SK-N-SH (cell line): Measurements from ENCODE around the gene CLMP. TPM values are rescaled to one million over a fixed set of nuclear protein-coding genes. Genes with fewer than 3 reads are reported as not detected.

ENCODE experiments used
- CTCF ChIA-PET: fragments of 300-600, 350-600 bp; formaldehyde crosslinking; extraction: SDS; loops from one replicate; lab custom pipeline; 2021; lab: Yijun Ruan, JAX
- POLR2A ChIA-PET: fragments of 350-600 bp; sonication (Branson Sonifier 250); formaldehyde crosslinking; extraction: SDS; loops from one replicate; lab custom pipeline; 2020; ENCODE audit warnings: antibody characterized with exemption, inconsistent platforms; lab: Yijun Ruan, JAX
- DNase-seq: peaks from one replicate; pipeline ENCODE4 v3.0.0; 2012
- H2AFZ ChIP-seq: fragments of 200-600 bp; sonication (generic); 2 replicates; pipeline ENCODE4 v1.8.1; 2016; ENCODE audit warnings: antibody characterized with exemption, mild to moderate bottlenecking, low read depth
- H3F3A ChIP-seq: fragments of 200-600 bp; sonication (generic); replicated peaks from 2 replicates; pipeline ENCODE3; 2016; ENCODE audit warnings: antibody characterized with exemption, mild to moderate bottlenecking; ENCODE audit not compliant: insufficient read depth
- H3K27ac ChIP-seq, 2 experiments: fragments of 200-500 bp in 1 of 2; fragments of 200-600 bp in 1 of 2; sonication (Bioruptor generic) in 1 of 2; sonication (generic), shearing (Covaris generic) in 1 of 2; 2 replicates each; pipeline versions ENCODE4 v1.5.1 to v1.6.1; 2014 to 2016; ENCODE audit warnings: low read depth in 2 of 2, inconsistent platforms in 1 of 2, low read length in 1 of 2, mild to moderate bottlenecking in 1 of 2, mixed read lengths in 1 of 2
- H3K27me3 ChIP-seq: fragments of 200-600 bp; sonication (generic), shearing (Covaris generic); 2 replicates; pipeline ENCODE4 v1.6.1; 2016; ENCODE audit warnings: mixed run types; ENCODE audit not compliant: insufficient read depth
- H3K36me3 ChIP-seq, 2 experiments: fragments of 200-500 bp in 1 of 2; fragments of 200-600 bp in 1 of 2; sonication (Bioruptor generic) in 1 of 2; sonication (generic) in 1 of 2; replicated peaks in 1 of 2; 2 replicates each; pipeline versions ENCODE3 to v1.5.1; 2014 to 2016; ENCODE audit warnings: low read length in 1 of 2, mild to moderate bottlenecking in 1 of 2; ENCODE audit not compliant: insufficient read depth in 2 of 2, control insufficient read depth in 1 of 2
- H3K4me1 ChIP-seq, 2 experiments: fragments of 200-500 bp in 1 of 2; fragments of 200-600 bp in 1 of 2; sonication (Bioruptor generic) in 1 of 2; sonication (generic), shearing (Covaris generic) in 1 of 2; 2 replicates each; pipeline versions ENCODE4 v1.5.1 to v1.6.1; 2014 to 2016; ENCODE audit warnings: low read depth in 1 of 2, low read length in 1 of 2, mixed run types in 1 of 2; ENCODE audit not compliant: insufficient read depth in 2 of 2, control insufficient read depth in 1 of 2
- H3K4me2 ChIP-seq: fragments of 200-600 bp; sonication (generic), shearing (Covaris generic); 2 replicates; pipeline ENCODE4 v1.6.1; 2017; ENCODE audit warnings: mixed run types
- H3K4me3 ChIP-seq, 2 experiments: fragments of 200-500 bp in 1 of 2; fragments of 200-600 bp in 1 of 2; sonication (Bioruptor generic) in 1 of 2; sonication (generic), shearing (Covaris generic) in 1 of 2; 2 replicates each; pipeline versions ENCODE4 v1.5.1 to v1.8.1; 2014 to 2016; ENCODE audit warnings: low read depth in 2 of 2, inconsistent platforms in 1 of 2, low read length in 1 of 2, mild to moderate bottlenecking in 1 of 2, mixed read lengths in 1 of 2, moderate library complexity in 1 of 2
- H3K79me2 ChIP-seq: fragments of 200-600 bp; sonication (generic); 2 replicates; pipeline ENCODE4 v1.8.1; 2017; ENCODE audit warnings: mild to moderate bottlenecking; ENCODE audit not compliant: insufficient read depth
- H3K9ac ChIP-seq: fragments of 200-600 bp; sonication (generic); 2 replicates; pipeline ENCODE4 v1.6.1; 2017; ENCODE audit warnings: mixed run types
- H3K9me2 ChIP-seq: fragments of 200-600 bp; sonication (generic); 2 replicates; pipeline ENCODE4 v1.6.1; 2017; ENCODE audit warnings: mixed run types
- H3K9me3 ChIP-seq: fragments of 200-600 bp; sonication (generic); 2 replicates; pipeline ENCODE4 v1.6.1; 2017; ENCODE audit warnings: mixed run types, mild to moderate bottlenecking, moderate library complexity
- H4K20me1 ChIP-seq: fragments of 200-600 bp; sonication (generic); 2 replicates; pipeline ENCODE4 v1.6.1; 2017; ENCODE audit warnings: mild to moderate bottlenecking, mixed run types; ENCODE audit not compliant: insufficient read depth
- ELF1 ChIP-seq: IDR thresholded peaks from 2 replicates; pipeline ENCODE4 v1.4.0; 2012
- EP300 ChIP-seq, 2 experiments: IDR thresholded peaks; 2 replicates each; pipeline versions ENCODE4 v1.4.0 to v1.6.1; 2012; ENCODE audit warnings: borderline replicate concordance in 1 of 2, low read depth in 1 of 2, low read length in 1 of 2
- FOXJ3 ChIP-seq: sonication (generic); formaldehyde crosslinking; IDR thresholded peaks from 2 replicates; pipeline ENCODE4 v1.5.1; 2020; ENCODE audit warnings: mild to moderate bottlenecking, missing genetic modification reagents
- FOXM1 ChIP-seq: IDR thresholded peaks from 2 replicates; pipeline ENCODE4 v1.4.0; 2012; ENCODE audit warnings: low read depth, mild to moderate bottlenecking
- GATA2 ChIP-seq: sonication (generic); formaldehyde crosslinking; IDR thresholded peaks from 2 replicates; pipeline ENCODE4 v1.5.0; 2020; ENCODE audit warnings: mild to moderate bottlenecking, missing genetic modification reagents
- JUND ChIP-seq: IDR thresholded peaks from 2 replicates; pipeline ENCODE4 v1.4.0; 2012
- MEF2A ChIP-seq: IDR thresholded peaks from 2 replicates; pipeline ENCODE4 v1.4.0; 2012; ENCODE audit warnings: low read depth, borderline replicate concordance
- RAD21 ChIP-seq: IDR thresholded peaks from 2 replicates; pipeline ENCODE4 v1.6.1; 2012; ENCODE audit warnings: mild to moderate bottlenecking, low read length
- TCF12 ChIP-seq: IDR thresholded peaks from 2 replicates; pipeline ENCODE4 v1.4.0; 2012
- USF2 ChIP-seq: fragments of 150-350 bp; IDR thresholded peaks from 2 replicates; pipeline ENCODE4 v1.6.1; 2017; ENCODE audit warnings: antibody characterized with exemption, low read length, low read depth, borderline replicate concordance
- ZBTB33 ChIP-seq: IDR thresholded peaks from 2 replicates; pipeline ENCODE4 v1.4.0; 2012; ENCODE audit warnings: low read depth, borderline replicate concordance
- WGBS: methylation state at CpG from one replicate; pipeline ENCODE4 v1.1.6; 2017; ENCODE audit warnings: low lambda C conversion rate; 5-methylcytosine and 5-hydroxymethylcytosine counted together
- polyA plus RNA-seq, 3 experiments: library from polyadenylated mRNA; depleted of rRNA; stranded (reverse); fragments of >200 nt; gene quantifications; 2 replicates each; pipeline ENCODE4 v1.2.3, GENCODE V29; 2012
- TF ChIP-seq, protein P1 (sequence below): IDR thresholded peaks from 2 replicates; pipeline ENCODE4 v1.4.0; 2012; ENCODE audit warnings: low read depth, borderline replicate concordance

Gene CLMP
- polyA plus RNA-seq, 1 of the 3 experiments (the other 2 are of a cell fraction), result 61.9 TPM

DNA sequence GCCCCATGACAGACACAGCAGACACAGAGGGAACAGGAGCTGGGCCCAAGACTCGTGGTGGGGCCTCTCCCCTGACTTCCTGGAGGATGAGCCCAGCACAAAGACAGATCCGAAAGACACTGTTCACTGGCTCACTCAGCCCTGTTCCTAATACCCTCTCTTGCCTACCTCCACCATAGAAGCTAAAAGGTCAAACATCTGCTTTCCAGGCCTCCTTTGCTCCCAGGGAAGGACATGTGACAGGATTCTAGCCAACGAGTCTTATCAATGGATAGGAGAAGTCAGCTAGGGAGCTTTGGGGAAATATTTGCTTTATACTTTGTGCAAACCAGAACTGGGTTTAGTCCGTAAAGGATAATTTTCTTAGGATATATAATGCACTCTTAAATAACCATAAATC, 8.4 kb upstream of the CLMP start:
- H3K36me3 ChIP-seq, result no peaks in the 10 kb centered on the region
- 50% methylated on average over 4 of the region's 4 CpGs for WGBS
- no peak for TF ChIP-seq RAD21
- TF ChIP-seq ELF1, result no peak
- TF ChIP-seq JUND, result no peak
- TF ChIP-seq MEF2A, result no peak
- no peak for TF ChIP-seq FOXM1
- 0 out of 2 replicates have a peak, but pooled peaks have one; percentile 14 for TF ChIP-seq FOXJ3 (CRISPR knock-in tag)
- TF ChIP-seq USF2, result no peak
- TF ChIP-seq EP300 (IDR thresholded peaks at IDR 0.05; ENCODE audit: borderline replicate concordance in 1 of 2, low read depth in 1 of 2, low read length in 1 of 2), result peak in 1 of 2 experiments; percentile 77; a peak in 2 of 4 replicates
- peak; percentile 43; the same call in 1 of the 2 replicates for TF ChIP-seq GATA2
- no peak for TF ChIP-seq ZBTB33
- TF ChIP-seq, protein P1, sequence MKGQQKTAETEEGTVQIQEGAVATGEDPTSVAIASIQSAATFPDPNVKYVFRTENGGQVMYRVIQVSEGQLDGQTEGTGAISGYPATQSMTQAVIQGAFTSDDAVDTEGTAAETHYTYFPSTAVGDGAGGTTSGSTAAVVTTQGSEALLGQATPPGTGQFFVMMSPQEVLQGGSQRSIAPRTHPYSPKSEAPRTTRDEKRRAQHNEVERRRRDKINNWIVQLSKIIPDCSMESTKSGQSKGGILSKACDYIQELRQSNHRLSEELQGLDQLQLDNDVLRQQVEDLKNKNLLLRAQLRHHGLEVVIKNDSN, result no peak
- no peak for TF ChIP-seq TCF12
- H3K27ac ChIP-seq, result peak overlapping the region in 1 of 2 experiments; percentile 98; a peak in 2 of 4 replicates
- no peak overlapping the region for H3K9ac ChIP-seq
- H3F3A ChIP-seq, result peaks cover 13% of the 10 kb centered on the region
- H3K27me3 ChIP-seq, result no peaks in the 10 kb centered on the region
- H3K4me3 ChIP-seq, result no peak overlapping the region
- peaks cover 31 to 40% of the 10 kb centered on the region in 2 experiments for H3K4me1 ChIP-seq
- CTCF ChIA-PET, result interaction anchor here (0.9 to 3.0 kb wide), 8 partner anchors 9 to 358 kb away, joined by 3 to 27 read pairs (median 4); no protein-coding TSS in a partner anchor
- H2AFZ ChIP-seq, result peak overlapping the region; percentile 62; the same call in 1 of the 2 replicates
- H3K9me2 ChIP-seq, result no peaks in the 10 kb centered on the region
- no peaks in the 10 kb centered on the region for H4K20me1 ChIP-seq
- no peaks in the 10 kb centered on the region for H3K79me2 ChIP-seq
- peak; percentile 61 for DNase-seq
- no peaks in the 10 kb centered on the region for H3K9me3 ChIP-seq
- POLR2A ChIA-PET, result interaction anchor here (1.3 to 2.5 kb wide), 4 partner anchors 8 to 58 kb away, joined by 6 to 13 read pairs (median 7); partner anchors contain the start of gene CLMP
- H3K4me2 ChIP-seq, result 0 out of 2 replicates have a peak overlapping the region, but pooled peaks have one; percentile 17
